GM11168 (cell line): ENCODE measurements around the gene WDR18.

Source experiments
- in situ Hi-C: fragments of 300-500 bp; cut with MboI; formaldehyde crosslinking; loops from one replicate; pipeline ENCODE4 v1.12.0; 2022; ENCODE audit warnings: low sequenced_read_pairs; ENCODE audit not compliant: unreplicated experiment

Gene WDR18

DNA sequence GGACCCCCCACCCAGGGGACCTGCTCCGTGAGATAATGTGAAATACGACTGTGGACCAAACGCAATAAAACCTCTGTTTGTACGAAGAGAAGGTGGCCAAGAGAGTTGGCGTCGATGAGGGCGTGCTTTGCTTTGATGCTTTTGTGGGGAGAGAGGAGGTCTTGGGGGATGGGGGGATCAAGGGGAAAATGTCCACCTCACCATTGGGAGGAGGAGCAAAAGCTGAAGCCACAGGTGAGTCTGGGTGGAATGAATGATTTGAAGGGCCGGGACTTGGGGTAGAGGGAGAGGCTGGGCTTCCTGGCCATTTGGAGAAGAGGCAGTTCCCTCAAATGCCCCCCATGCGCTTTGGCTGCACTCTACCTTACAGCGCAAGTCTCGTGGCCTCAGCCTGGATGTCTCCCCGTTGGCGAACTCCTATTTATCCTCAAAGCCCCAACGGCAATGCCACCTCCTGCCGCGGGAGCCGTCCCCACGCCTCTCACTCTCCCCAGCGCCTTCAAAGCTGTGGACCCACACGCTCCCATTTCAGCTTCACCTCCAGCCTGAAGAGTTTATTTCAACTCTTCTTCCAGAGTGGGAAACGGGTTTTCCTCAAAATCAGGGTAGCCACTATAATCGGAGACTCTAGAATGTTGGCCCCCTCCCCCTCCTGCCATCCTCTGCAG is 55.0 kb downstream of the WDR18 start:
- in situ Hi-C loops, result no loop called here

DNA sequence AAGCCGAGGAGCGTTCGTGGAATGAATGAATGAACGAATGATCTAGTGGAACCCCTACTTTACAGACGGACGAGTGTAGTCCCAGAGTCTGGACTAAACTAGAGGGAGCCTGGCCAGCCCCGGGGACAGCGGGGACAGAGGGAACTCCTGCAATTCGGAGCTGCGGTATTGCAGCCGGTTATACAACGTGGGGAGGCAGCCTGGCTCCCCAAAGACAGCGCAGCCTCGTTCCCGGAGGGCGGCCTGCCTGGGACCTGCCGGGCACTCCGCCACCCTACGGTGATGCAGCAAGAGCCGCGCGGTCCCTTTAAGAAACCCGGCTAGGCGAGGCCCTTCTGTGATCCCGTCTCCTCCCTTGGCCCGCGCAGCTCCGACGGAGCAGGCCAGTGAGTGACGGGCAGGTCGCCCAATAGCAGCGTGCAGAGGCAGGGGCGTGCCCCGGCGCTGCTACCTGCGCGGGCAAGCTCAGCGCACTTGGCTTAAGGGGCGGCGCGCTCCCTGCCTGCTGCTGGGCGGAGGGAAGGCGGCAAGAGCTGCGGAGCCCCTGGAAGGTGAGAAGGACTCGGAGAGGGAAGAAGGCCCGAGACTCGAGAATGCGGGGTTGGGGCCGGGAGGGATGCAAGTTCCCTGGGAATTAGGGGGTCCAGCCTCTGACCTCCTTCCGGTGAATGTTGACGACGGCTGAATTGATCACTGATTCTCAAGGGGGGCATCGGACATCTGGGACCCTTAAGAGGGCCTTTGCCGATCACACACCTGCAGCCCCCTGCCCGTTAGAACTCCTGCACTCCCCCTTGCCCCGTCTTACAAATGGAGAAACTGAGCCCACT is 55.7 kb downstream of the WDR18 start, which contains the start of gene ABCA7:
Gene ABCA7, plus strand, starts transcription at position 462 of the 830 bp plus-strand sequence. CDS start 1,255 bp downstream, outside the sequence.
- in situ Hi-C loops, result no loop called here

GRCh38 chr19:1040476-1041271 is 56.5 kb downstream of the WDR18 start:
- in situ Hi-C loops, result no loop called here

DNA sequence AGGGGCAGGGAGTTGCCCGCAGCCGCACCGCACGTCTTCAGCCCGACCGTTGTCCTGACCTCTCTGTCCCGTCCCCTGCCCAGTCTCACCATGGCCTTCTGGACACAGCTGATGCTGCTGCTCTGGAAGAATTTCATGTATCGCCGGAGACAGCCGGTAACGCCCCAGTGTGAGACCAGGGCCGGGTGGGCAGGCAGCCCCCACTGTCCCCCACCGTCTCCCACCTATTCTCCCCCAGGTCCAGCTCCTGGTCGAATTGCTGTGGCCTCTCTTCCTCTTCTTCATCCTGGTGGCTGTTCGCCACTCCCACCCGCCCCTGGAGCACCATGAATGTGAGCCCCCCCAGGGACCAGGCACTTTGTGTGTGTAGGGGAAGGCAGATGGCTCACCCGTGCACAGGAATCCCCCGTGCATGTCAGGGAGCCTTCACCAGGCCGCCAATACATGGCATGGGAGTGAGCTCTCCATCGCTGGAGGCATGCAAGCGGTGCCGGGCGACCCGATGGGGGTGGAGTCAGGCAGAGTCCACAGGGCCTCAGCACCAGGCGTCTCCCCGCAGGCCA is 57.2 kb downstream of the WDR18 start:
- in situ Hi-C loops, result no loop called here

- in situ Hi-C loops, result no loop called here
Measured at GRCh38 chr19:1041835-1042685, 57.9 kb downstream of the WDR18 start.

- in situ Hi-C loops, result no loop called here
Measured at GRCh38 chr19:1042689-1043511, 58.8 kb downstream of the WDR18 start.
